Measurements from ENCODE around the gene CD74.
A peak's percentile ranks its signal among the peaks of the same experiment; 100 is the strongest.

DNA sequence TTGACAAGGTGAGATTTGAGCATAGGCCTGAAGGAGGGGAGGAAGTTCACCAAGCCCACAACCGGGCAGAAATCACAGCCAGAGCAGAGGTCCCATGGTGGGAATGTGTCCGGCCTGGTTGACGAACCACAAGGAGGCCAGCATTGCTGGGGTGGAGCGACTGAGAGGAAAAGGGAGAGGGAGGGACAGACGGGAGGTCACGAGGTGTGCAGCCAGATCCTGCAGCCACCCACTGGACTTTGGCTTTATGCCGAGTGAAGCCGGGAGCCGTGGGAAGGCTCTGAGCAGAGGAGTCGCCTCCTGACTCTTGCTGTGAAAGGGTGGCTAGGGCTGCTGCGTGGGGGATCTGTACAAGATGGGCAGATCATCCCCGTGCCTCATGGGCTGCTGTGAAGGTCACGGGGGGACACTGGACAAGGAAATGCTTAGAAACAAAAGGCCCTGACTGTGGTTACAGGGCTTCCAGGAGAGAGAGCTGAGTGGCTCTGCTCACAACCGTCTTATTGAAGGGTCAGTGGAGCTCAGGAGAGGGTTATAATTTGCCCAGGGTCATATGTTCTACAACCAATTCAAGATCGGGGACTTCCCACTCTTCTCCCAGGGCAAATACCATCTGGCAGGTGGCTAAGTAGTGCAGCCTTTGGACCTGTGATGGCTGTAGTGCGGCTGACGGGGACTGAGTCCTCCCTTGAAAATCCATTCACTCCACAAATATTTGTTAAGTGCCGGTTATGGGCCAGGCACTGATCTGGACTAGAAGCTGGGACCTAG lies 15.6 kb upstream of the CD74 start:
- TF ChIP-seq CTCF (IDR thresholded peaks at IDR 0.05) (no peak), POLR2A (IDR thresholded peaks at IDR 0.05) (peak in 1 of 2 donors; percentile 6)

All from thyroid gland (tissue), 4 donors.